GM13977 (cell line): ENCODE measurements around the gene RREB1.

ENCODE experiments used
- DNase-seq: peaks from one replicate; pipeline ENCODE4 v3.0.0; 2012; ENCODE audit warnings: low spot score
- CTCF ChIP-seq: IDR thresholded peaks from 2 replicates; pipeline ENCODE4 v1.5.1; 2012; ENCODE audit warnings: mild to moderate bottlenecking, control low read depth; ENCODE audit not compliant: insufficient read depth; ENCODE audit errors: extremely low read depth, missing control alignments
- in situ Hi-C: fragments of 300-500 bp; cut with MboI; formaldehyde crosslinking; loops from one replicate; pipeline ENCODE4 v1.12.0; 2022; ENCODE audit warnings: low sequenced_read_pairs, low pct_unique_long_range_greater_than_20kb, mixed read lengths, inconsistent platforms; ENCODE audit not compliant: unreplicated experiment

The RREB1 gene

GRCh38 chr6:7080311-7080710 is 27.4 kb upstream of the RREB1 start:
- no peak for TF ChIP-seq CTCF
- no peak for DNase-seq
- in situ Hi-C loops, result no loop called here

GRCh38 chr6:7085911-7086310 is 21.9 kb upstream of the RREB1 start:
- DNase-seq, result no peak
- no peak for TF ChIP-seq CTCF
- in situ Hi-C loops, result no loop called here

DNA sequence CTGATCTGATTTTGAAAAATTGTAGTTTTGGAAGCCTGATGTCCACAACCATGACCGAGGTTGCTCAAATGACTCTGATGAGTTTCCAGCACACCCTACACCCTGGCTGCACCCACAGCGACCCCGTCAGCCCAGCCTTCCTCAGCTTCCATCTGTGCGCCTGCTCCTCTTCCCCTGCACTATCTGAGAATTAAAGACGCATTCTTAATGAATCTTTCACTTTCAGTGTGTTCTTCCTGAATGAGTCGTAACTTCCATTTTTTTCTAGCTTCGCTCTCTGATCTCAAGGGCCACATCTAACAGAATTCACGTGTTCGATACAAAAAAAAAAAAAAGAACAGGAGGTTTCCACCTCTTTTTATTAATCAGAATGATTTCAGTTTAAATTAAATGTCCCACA is 21.3 kb upstream of the RREB1 start:
- peak; percentile 56 for DNase-seq
- TF ChIP-seq CTCF, result peak; percentile 70
- in situ Hi-C loops, result no loop called here

- no peak for DNase-seq
- TF ChIP-seq CTCF, result peak; percentile 24
- in situ Hi-C loops, result no loop called here
These were observed 20.7 kb upstream of the RREB1 start for GRCh38 chr6:7087066-7087465.

DNA sequence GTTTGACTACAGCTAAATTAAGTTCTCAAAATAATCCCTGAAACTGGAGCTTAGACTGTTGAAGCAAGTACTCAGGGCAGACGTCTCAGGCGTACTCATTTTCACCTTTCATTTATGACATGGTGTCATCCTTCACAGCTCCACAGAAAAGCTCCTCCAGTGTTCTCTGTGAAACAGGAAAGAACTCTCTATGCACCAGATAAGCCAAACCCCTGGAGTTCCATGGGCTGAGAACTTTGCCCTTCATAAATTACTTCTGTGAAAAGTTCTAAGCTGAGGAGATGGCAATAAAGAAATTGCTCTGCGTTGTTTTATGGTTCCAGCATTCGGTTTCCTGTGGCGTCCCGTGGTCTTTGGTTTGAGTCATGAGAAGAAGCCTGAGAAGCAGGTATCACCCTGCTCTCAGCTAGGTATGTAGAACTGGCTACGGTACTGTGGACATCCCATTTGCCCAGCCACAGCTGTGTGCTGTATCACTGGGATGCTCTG is 20.2 kb upstream of the RREB1 start:
- DNase-seq, result no peak
- in situ Hi-C loops, result no loop called here

GRCh38 chr6:7088076-7088742 is 19.6 kb upstream of the RREB1 start:
- in situ Hi-C loops, result no loop called here
- no peak for DNase-seq
- TF ChIP-seq CTCF, result no peak

More for the DNA sequence above, 20.2 kb upstream of the RREB1 start:
- TF ChIP-seq CTCF, result no peak
